Suprapubic skin (tissue), 4 donors: ENCODE data around the gene CD6. TPM values are rescaled to one million over a fixed set of nuclear protein-coding genes. Genes with fewer than 3 reads are reported as not detected.

Experiments used
- DNase-seq, 2 donors: peaks; one replicate each; pipeline ENCODE4 v3.0.0-alpha.2; 2019; ENCODE audit warnings: low spot score in 2 of 2
- H3K27ac ChIP-seq: fragments of 200-600 bp; sonication (generic); one replicate; pipeline ENCODE4 v1.5.1; 2019
- H3K27me3 ChIP-seq: fragments of 200-600 bp; sonication (generic); one replicate; pipeline ENCODE4 v1.5.1; 2019
- H3K36me3 ChIP-seq: fragments of 200-600 bp; sonication (generic); one replicate; pipeline ENCODE4 v1.5.1; 2019
- H3K4me1 ChIP-seq: fragments of 200-600 bp; sonication (generic); one replicate; pipeline ENCODE4 v1.5.1; 2019
- H3K4me3 ChIP-seq: fragments of 200-600 bp; sonication (generic); one replicate; pipeline ENCODE4 v1.5.1; 2019; ENCODE audit warnings: mild to moderate bottlenecking
- H3K9me3 ChIP-seq: fragments of 200-600 bp; sonication (generic); one replicate; pipeline ENCODE4 v1.5.1; 2019
- EP300 ChIP-seq: sonication (generic); formaldehyde crosslinking; IDR thresholded peaks from one replicate; pipeline ENCODE4 v1.6.1; 2017; ENCODE audit warnings: antibody characterized with exemption
- POLR2A ChIP-seq, 2 donors: fragments of 450-650 bp; IDR thresholded peaks; one replicate each; pipeline ENCODE4 v1.6.1; 2017; ENCODE audit warnings: antibody characterized with exemption in 2 of 2, mild to moderate bottlenecking in 2 of 2, moderate library complexity in 2 of 2
- POLR2AphosphoS5 ChIP-seq, 3 donors: sonication (generic); formaldehyde crosslinking; IDR thresholded peaks; one replicate each; pipeline ENCODE4 v1.6.1; 2017; ENCODE audit warnings: antibody characterized with exemption in 3 of 3
- WGBS: methylation state at CpG from one replicate; pipeline ENCODE4 v1.1.5; 2018; 5-methylcytosine and 5-hydroxymethylcytosine counted together
- total RNA-seq, 4 donors: library from RNA; depleted of rRNA; stranded (reverse); fragments of >200 nt; gene quantifications; one replicate each; pipeline ENCODE4 v1.1.0, GENCODE V29; 2016
- TF ChIP-seq, protein P1 (sequence below), 2 donors: fragments of 200-600 bp in 1 of 2; fragments of 450-650 bp in 1 of 2; sonication (generic) in 1 of 2; IDR thresholded peaks; one replicate each; pipeline ENCODE4 v1.5.1; 2016 to 2019; ENCODE audit warnings: antibody characterized with exemption in 2 of 2, mild to moderate bottlenecking in 1 of 2, moderate library complexity in 1 of 2

Gene CD6
- total RNA-seq, 4 donors from 2014 or later: 0.15 to 1.7 (median 1.2) TPM

DNA sequence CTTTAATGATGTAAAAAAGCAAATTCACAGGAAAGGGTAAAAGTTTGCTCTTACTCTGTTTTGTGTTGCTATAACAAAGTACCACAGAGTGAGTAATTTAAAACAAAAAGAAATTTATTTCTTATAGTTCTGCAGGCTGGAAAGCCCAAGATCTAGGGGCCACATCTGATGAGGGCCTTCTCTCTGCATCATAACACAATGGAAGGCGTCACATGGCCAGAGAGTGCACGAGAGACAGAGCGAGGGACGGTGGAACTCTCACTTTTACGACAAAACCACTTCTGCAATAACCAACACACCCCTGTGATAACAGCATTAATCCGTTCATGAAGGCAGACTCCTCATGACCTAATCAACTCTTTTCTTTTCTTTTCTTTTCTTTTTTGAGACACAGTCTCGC, 31.1 kb downstream of the CD6 start:
- peaks cover 9% of the 10 kb centered on the region for H3K27me3 ChIP-seq
- peaks cover 16% of the 10 kb centered on the region for H3K4me1 ChIP-seq
- DNase-seq: no peak
- no peak overlapping the region for H3K27ac ChIP-seq
- no peak for TF ChIP-seq EP300
- TF ChIP-seq POLR2AphosphoS5 (IDR thresholded peaks at IDR 0.05): no peak
- TF ChIP-seq, protein P1, sequence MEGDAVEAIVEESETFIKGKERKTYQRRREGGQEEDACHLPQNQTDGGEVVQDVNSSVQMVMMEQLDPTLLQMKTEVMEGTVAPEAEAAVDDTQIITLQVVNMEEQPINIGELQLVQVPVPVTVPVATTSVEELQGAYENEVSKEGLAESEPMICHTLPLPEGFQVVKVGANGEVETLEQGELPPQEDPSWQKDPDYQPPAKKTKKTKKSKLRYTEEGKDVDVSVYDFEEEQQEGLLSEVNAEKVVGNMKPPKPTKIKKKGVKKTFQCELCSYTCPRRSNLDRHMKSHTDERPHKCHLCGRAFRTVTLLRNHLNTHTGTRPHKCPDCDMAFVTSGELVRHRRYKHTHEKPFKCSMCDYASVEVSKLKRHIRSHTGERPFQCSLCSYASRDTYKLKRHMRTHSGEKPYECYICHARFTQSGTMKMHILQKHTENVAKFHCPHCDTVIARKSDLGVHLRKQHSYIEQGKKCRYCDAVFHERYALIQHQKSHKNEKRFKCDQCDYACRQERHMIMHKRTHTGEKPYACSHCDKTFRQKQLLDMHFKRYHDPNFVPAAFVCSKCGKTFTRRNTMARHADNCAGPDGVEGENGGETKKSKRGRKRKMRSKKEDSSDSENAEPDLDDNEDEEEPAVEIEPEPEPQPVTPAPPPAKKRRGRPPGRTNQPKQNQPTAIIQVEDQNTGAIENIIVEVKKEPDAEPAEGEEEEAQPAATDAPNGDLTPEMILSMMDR (IDR thresholded peaks at IDR 0.05): no peak
- TF ChIP-seq POLR2A (IDR thresholded peaks at IDR 0.05): no peak
- H3K36me3 ChIP-seq: no peaks in the 10 kb centered on the region
- no peaks in the 10 kb centered on the region for H3K9me3 ChIP-seq
- no peak overlapping the region for H3K4me3 ChIP-seq
- 87% methylated on average over 7 of the region's 7 CpGs for WGBS

GRCh38 chr11:61004180-61004611, 32.7 kb downstream of the CD6 start:
- H3K27me3 ChIP-seq: peaks cover 16% of the 10 kb centered on the region
- H3K4me3 ChIP-seq: no peak overlapping the region
- H3K27ac ChIP-seq: no peak overlapping the region
- H3K36me3 ChIP-seq: no peaks in the 10 kb centered on the region
- WGBS: 70% methylated on average over 7 of the region's 10 CpGs
- TF ChIP-seq EP300 (no peak), POLR2A (IDR thresholded peaks at IDR 0.05) (no peak), POLR2AphosphoS5 (IDR thresholded peaks at IDR 0.05) (no peak)
- TF ChIP-seq, protein P1 (IDR thresholded peaks at IDR 0.05): no peak
- no peak for DNase-seq
- peaks cover 25% of the 10 kb centered on the region for H3K4me1 ChIP-seq
- no peaks in the 10 kb centered on the region for H3K9me3 ChIP-seq

DNA sequence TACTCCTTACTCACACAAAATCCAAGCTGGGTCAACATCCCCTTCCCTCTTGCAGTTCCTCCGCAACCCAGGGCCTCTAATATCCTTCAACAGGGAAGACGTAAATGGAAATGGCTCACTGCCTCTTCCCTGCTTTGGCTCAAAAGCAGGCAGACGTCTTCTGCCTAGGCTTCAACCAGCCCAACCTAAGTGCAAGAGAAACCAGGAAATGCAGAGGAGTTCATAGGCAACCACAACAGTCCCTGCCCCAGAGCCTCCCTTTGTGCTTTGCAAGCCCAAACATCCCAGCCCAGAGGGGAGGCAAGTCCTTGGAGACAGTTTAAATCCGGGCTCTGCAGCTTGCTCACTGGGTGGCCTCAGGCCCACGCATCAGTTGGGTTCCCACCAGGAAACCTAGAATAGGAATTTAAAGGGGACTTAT, 33.3 kb downstream of the CD6 start:
- WGBS: 54% methylated on average over 4 of the region's 5 CpGs
- Histone ChIP-seq H3K9me3 (no peaks in the 10 kb centered on the region), H3K27me3 (peaks cover 16% of the 10 kb centered on the region), H3K27ac (no peak overlapping the region), H3K4me1 (peaks cover 25% of the 10 kb centered on the region), H3K4me3 (no peak overlapping the region), H3K36me3 (no peaks in the 10 kb centered on the region)
- TF ChIP-seq POLR2AphosphoS5 (IDR thresholded peaks at IDR 0.05) (no peak), EP300 (no peak), POLR2A (IDR thresholded peaks at IDR 0.05) (no peak)
- TF ChIP-seq, protein P1 (IDR thresholded peaks at IDR 0.05): no peak
- no peak for DNase-seq

DNA sequence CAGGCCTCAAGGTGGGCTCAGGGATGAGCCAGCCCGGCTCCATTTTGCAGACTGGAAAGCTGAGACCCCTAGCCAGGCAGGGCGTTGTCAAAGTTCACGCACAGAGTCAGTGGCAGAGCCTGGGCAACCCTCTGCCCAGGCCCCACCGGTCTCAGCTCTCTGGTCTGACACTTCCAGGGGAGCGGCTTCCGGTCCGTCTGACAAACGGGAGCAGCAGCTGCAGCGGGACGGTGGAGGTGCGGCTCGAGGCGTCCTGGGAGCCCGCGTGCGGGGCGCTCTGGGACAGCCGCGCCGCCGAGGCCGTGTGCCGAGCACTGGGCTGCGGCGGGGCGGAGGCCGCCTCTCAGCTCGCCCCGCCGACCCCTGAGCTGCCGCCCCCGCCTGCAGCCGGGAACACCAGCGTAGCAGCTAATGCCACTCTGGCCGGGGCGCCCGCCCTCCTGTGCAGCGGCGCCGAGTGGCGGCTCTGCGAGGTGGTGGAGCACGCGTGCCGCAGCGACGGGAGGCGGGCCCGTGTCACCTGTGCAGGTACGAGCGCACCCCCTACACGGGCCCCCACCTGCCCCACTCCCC, 36.0 kb downstream of the CD6 start:
- Histone ChIP-seq H3K4me3 (peak overlapping the region; percentile 55), H3K36me3 (no peaks in the 10 kb centered on the region), H3K4me1 (peaks cover 25% of the 10 kb centered on the region), H3K27me3 (peaks cover 16% of the 10 kb centered on the region), H3K9me3 (no peaks in the 10 kb centered on the region), H3K27ac (no peak overlapping the region)
- WGBS: 0% methylated on average over 5 of the region's 52 CpGs
- DNase-seq: no peak
- TF ChIP-seq POLR2AphosphoS5 (IDR thresholded peaks at IDR 0.05) (no peak), EP300 (no peak), POLR2A (IDR thresholded peaks at IDR 0.05) (no peak)
- TF ChIP-seq, protein P1 (IDR thresholded peaks at IDR 0.05): no peak

- Histone ChIP-seq H3K4me3 (peak overlapping the region; percentile 55), H3K9me3 (no peaks in the 10 kb centered on the region), H3K27me3 (peaks cover 16% of the 10 kb centered on the region), H3K4me1 (peaks cover 25% of the 10 kb centered on the region), H3K36me3 (no peaks in the 10 kb centered on the region), H3K27ac (no peak overlapping the region)
- DNase-seq: no peak
- TF ChIP-seq EP300: no peak
- TF ChIP-seq, protein P1 (IDR thresholded peaks at IDR 0.05): no peak
- TF ChIP-seq POLR2A (IDR thresholded peaks at IDR 0.05): no peak
- TF ChIP-seq POLR2AphosphoS5 (IDR thresholded peaks at IDR 0.05): no peak
- 27% methylated on average over 36 of the region's 54 CpGs for WGBS
These were observed 36.7 kb downstream of the CD6 start for GRCh38 chr11:61007956-61008896.
